22Rv1 (cell line): ENCODE results near the gene SDK1.

Source experiments
- H3K27ac ChIP-seq: fragments of 450-650 bp; 2 replicates; pipeline ENCODE4 v1.5.1; 2017
- CTCF ChIP-seq: fragments of 450-650 bp; IDR thresholded peaks from 2 replicates; pipeline ENCODE4 v1.5.1; 2017; ENCODE audit warnings: mild to moderate bottlenecking
- ZFX ChIP-seq: fragments of 450-650 bp; IDR thresholded peaks from 2 replicates; pipeline ENCODE4 v1.6.1; 2017; ENCODE audit warnings: antibody characterized with exemption, borderline replicate concordance

Gene SDK1

GRCh38 chr7:3380886-3381685 is 80.0 kb downstream of the SDK1 start:
- TF ChIP-seq CTCF: no peak
- no peak for TF ChIP-seq ZFX
- H3K27ac ChIP-seq: no peak overlapping the region

GRCh38 chr7:3386423-3387190 is 85.6 kb downstream of the SDK1 start:
- TF ChIP-seq ZFX (no peak), CTCF (no peak)
- H3K27ac ChIP-seq: no peak overlapping the region

GRCh38 chr7:3393862-3394261 is 92.8 kb downstream of the SDK1 start:
- no peak for TF ChIP-seq CTCF
- no peak for TF ChIP-seq ZFX
- H3K27ac ChIP-seq: no peak overlapping the region

GRCh38 chr7:3397324-3397723 is 96.3 kb downstream of the SDK1 start:
- TF ChIP-seq CTCF: no peak
- H3K27ac ChIP-seq: no peak overlapping the region

GRCh38 chr7:3399858-3400257 is 98.8 kb downstream of the SDK1 start:
- H3K27ac ChIP-seq: no peak overlapping the region

GRCh38 chr7:3404501-3404900 is 103.4 kb downstream of the SDK1 start:
- no peak overlapping the region for H3K27ac ChIP-seq
- TF ChIP-seq CTCF (no peak), ZFX (no peak)

More at GRCh38 chr7:3399858-3400257, 98.8 kb downstream of the SDK1 start:
- TF ChIP-seq ZFX (no peak), CTCF (peak; percentile 66)
